ENCODE measurements around the gene SEC61A1.

GRCh38 chr3:128103136-128103676 lies 51.0 kb downstream of the SEC61A1 start:
- TF ChIP-seq POLR2A (IDR thresholded peaks at IDR 0.05; ENCODE audit: low read length) (no peak), GATA1 (IDR thresholded peaks at IDR 0.05; ENCODE audit: low read depth, low read length) (no peak)
